Activated B cell treated with CpG ODN at 0.5 μM for 24 hours (primary cell): Measurements from ENCODE around the gene PSMB3. TPM values are rescaled to one million over a fixed set of nuclear protein-coding genes. Genes with fewer than 3 reads are reported as not detected.

Source experiments
- ATAC-seq: fragments of 200-7000 bp; cut with Tn5 transposase; one replicate; pipeline ENCODE4 v1.10.0; 2021; ENCODE audit warnings: low read depth, mild to moderate bottlenecking, moderate library complexity
- CTCF ChIA-PET: fragments of 350-600 bp; sonication (Branson Sonifier 250); formaldehyde crosslinking; loops from one replicate; lab custom pipeline; 2021; ENCODE audit warnings: antibody characterized with exemption; lab: Charles Lee
- POLR2A ChIA-PET: fragments of 350-600 bp; sonication (Branson Sonifier 250); formaldehyde crosslinking; loops from one replicate; lab custom pipeline; 2021; ENCODE audit warnings: antibody characterized with exemption; lab: Charles Lee
- DNase-seq: peaks from one replicate; pipeline ENCODE4 v3.0.0; 2022
- H3K27ac Mint-ChIP-seq: one replicate; pipeline ENCODE4 v1.8.0; 2020; ENCODE audit warnings: mixed read lengths
- H3K27me3 Mint-ChIP-seq: one replicate; pipeline ENCODE4 v1.8.0; 2021; ENCODE audit warnings: mixed read lengths
- H3K36me3 Mint-ChIP-seq: one replicate; pipeline ENCODE4 v1.8.0; 2021; ENCODE audit warnings: low read depth, mixed read lengths
- H3K4me1 Mint-ChIP-seq: one replicate; pipeline ENCODE4 v1.8.0; 2021; ENCODE audit warnings: mixed read lengths
- H3K4me3 Mint-ChIP-seq: one replicate; pipeline ENCODE4 v1.8.0; 2020; ENCODE audit warnings: mild to moderate bottlenecking, mixed read lengths
- H3K9me3 Mint-ChIP-seq: one replicate; pipeline ENCODE4 v1.8.0; 2020; ENCODE audit warnings: mixed read lengths
- intact Hi-C: fragments of 100-400 bp; cut with micrococcal nuclease; formaldehyde crosslinking; loops from one replicate; pipeline ENCODE4 v1.15.1; 2024
- total RNA-seq: library from RNA; stranded (reverse); gene quantifications from 2 replicates; pipeline ENCODE4 v1.2.3, GENCODE V29; 2022
- TF ChIP-seq, protein P1 (sequence below): fragments of 200-600 bp; IDR thresholded peaks from one replicate; pipeline ENCODE4 v1.8.0; 2022; ENCODE audit warnings: antibody characterized with exemption, mild to moderate bottlenecking

PSMB3 gene
- total RNA-seq: 234 and 250 TPM in 2 replicates

DNA sequence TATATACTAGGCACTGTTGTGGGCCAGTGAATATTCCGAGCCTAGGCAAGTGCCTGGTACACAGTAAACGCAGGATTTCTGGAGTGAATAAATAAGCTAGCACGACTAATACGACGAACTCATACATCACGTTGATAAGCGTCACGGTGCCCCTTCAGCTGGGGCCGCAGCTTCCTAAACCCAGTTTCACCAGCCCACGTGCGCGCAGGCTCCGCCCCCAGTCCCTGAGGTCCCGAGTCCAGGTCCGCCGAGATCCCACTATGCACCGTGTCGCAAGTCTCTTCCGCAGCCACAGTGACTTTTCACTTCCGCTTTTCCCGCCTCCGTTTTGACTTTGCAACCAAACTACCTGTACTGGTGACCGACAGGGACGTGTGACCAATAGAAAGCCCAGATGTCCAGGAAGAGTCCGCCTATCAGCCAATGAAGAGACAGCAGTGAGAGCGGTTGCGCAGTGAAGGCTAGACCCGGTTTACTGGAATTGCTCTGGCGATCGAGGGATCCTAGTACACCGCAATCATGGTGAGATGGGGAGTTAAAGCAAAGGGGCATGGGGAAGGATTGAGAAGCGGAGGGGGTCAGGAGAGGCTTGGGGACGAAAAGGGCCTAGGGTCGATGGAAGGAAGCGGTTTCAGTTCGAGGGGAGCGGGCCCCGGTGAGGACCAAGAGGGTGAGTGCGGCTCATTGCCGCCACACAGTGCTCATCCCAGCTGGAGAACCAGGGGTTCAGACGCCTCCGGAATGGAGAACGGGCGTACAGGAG lies at the start of gene PSMB3:
TSS of gene PSMB3 (plus strand) at position 434 of the 763 bp plus-strand sequence. CDS start at position 520, 86 bp downstream.
- ChIA-PET POLR2A (interaction anchor here (0.6 to 3.0 kb wide), 22 partner anchors 9 to 1219 kb away, joined by 3 to 27 read pairs (median 5); partner anchors contain the start of genes CDK12, EPOP, FBXO47 and LASP1), CTCF (interaction anchor here (0.7 to 1.4 kb wide), 5 partner anchors 17 to 194 kb away, joined by 3 to 11 read pairs (median 3); partner anchors contain the start of gene EPOP)
- Mint-ChIP-seq H3K4me1 (peaks cover 54% of the 10 kb centered on the region), H3K27me3 (peaks cover 25% of the 10 kb centered on the region), H3K4me3 (peak within 1 kb of the TSS; percentile 98), H3K9me3 (no peaks in the 10 kb centered on the region), H3K36me3 (peaks cover 36% of the 10 kb centered on the region), H3K27ac (peak within 1 kb of the TSS; percentile 93)
- intact Hi-C loops: loop anchor here (1.0 to 5.0 kb wide), 11 partner anchors 22 to 709 kb away; partner anchors contain the start of genes CDK12, CISD3, CWC25 and PIP4K2B
- ATAC-seq (peak; percentile 89), DNase-seq (peak; percentile 87)
- TF ChIP-seq, protein P1, sequence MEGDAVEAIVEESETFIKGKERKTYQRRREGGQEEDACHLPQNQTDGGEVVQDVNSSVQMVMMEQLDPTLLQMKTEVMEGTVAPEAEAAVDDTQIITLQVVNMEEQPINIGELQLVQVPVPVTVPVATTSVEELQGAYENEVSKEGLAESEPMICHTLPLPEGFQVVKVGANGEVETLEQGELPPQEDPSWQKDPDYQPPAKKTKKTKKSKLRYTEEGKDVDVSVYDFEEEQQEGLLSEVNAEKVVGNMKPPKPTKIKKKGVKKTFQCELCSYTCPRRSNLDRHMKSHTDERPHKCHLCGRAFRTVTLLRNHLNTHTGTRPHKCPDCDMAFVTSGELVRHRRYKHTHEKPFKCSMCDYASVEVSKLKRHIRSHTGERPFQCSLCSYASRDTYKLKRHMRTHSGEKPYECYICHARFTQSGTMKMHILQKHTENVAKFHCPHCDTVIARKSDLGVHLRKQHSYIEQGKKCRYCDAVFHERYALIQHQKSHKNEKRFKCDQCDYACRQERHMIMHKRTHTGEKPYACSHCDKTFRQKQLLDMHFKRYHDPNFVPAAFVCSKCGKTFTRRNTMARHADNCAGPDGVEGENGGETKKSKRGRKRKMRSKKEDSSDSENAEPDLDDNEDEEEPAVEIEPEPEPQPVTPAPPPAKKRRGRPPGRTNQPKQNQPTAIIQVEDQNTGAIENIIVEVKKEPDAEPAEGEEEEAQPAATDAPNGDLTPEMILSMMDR: no peak

DNA sequence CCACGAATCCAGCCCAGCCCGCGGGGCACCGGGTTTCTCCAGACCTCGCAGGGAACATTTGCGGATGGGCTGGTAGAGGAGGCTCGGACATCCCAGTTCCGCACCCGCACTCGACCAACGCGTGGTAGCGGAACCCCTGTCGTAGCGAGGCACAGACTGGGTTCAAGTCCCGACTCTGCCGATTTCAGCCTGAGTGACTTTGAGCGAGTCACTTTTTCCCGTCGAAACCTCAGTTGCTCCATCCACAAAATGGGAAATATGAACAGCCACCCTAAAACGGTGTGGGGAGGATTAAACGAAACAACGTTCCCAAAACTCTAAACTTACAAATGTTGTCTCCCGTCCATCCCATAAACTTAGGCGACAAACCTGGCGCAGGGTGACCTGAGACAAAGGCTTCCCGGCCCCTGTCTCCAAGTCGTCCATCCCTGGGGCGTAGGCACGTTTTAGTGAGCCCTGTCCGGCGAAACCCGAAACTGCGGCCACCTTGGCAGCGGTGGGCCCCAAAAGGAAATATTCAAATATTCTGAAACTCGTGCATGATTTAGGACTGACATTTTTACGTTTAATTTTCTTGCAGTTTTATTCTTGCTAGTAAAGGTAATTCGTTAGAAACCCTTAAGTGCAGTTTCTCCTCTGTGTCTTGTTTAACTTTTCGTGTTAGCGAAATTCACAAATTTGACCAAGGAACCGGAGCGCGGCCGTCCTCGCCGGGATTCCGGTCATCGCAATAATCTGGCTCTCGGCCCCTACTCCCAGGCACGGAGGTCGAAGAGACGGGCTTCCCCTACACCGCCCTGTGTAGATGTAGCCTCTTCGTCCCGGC lies 49.4 kb upstream of the PSMB3 start:
- intact Hi-C loops: loop anchor here (1.0 to 10.0 kb wide), 4 partner anchors 27 to 1162 kb away; partner anchors contain the start of genes CISD3, IKZF3, PIP4K2B and ZPBP2
- peak; percentile 31 for DNase-seq
- H3K27me3 Mint-ChIP-seq: no peaks in the 10 kb centered on the region
- peak overlapping the region; percentile 96 for H3K4me3 Mint-ChIP-seq
- peaks cover 3% of the 10 kb centered on the region for H3K9me3 Mint-ChIP-seq
- TF ChIP-seq, protein P1: no peak
- H3K4me1 Mint-ChIP-seq: peaks cover 54% of the 10 kb centered on the region
- POLR2A ChIA-PET: interaction anchor here (0.5 to 7.4 kb wide), 10 partner anchors 18 to 166 kb away, joined by 3 to 73 read pairs (median 6); partner anchors contain the start of genes LASP1 and PSMB3
- peak overlapping the region; percentile 99 for H3K27ac Mint-ChIP-seq
- CTCF ChIA-PET: no interaction called here
- peaks cover 24% of the 10 kb centered on the region for H3K36me3 Mint-ChIP-seq
- no peak for ATAC-seq

DNA sequence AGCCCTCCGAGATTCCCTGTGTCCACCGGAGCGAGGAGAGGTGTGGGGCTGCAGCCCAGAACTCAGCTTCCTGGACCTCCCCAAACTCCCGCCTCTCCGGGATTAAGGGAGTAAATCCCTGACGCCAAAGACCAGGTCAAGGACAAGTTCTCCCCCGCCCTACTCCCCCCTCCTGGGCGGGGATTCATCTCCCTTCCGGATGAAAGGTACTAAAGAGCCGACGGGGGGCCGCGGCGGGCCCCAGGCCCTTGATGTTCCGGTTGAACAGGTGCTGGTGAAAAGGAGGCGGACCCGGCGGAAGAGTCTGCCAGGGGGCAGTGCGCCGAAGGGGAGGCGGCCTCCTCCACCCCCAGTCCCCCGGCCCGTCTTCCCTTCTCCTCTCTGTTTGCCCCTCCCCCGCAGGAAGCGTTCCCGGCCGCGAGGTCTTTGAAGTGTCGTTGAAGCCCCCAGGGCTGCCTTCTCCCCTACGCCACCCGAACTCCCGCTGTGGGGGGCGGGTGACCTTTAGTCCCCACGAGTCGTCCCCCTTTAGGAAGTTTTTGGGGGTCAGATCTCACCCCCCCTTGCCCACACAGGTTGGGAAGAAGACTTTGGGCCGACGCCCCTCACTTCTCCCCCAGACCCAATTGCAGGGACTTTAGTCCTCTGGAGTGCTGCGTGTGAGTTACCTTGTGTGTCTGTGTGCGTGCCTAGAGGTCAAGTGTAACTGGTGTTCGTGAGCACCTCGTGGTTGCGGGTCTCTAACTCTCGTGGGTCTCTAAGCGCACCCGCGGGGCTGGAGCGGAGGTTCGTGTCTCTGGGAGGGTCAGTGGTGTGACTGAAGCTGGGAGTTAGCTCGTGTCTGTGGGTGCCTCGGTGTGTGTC lies 48.6 kb upstream of the PSMB3 start:
- DNase-seq (peak; percentile 57), ATAC-seq (peak; percentile 11)
- Mint-ChIP-seq H3K27me3 (no peaks in the 10 kb centered on the region), H3K36me3 (peaks cover 29% of the 10 kb centered on the region), H3K4me3 (peak overlapping the region; percentile 96), H3K27ac (peak overlapping the region; percentile 99), H3K4me1 (peaks cover 58% of the 10 kb centered on the region), H3K9me3 (peaks cover 3% of the 10 kb centered on the region)
- intact Hi-C loops: loop anchor here (2.0 to 10.0 kb wide), 2 partner anchors 165 to 1161 kb away; partner anchors contain the start of genes IKZF3 and ZPBP2
- ChIA-PET CTCF (interaction anchor here (1.0 to 1.9 kb wide), 3 partner anchors 28 to 146 kb away, joined by 3 to 10 read pairs (median 4); no protein-coding TSS in a partner anchor), POLR2A (interaction anchor here (0.5 to 7.4 kb wide), 14 partner anchors 14 to 496 kb away, joined by 3 to 73 read pairs (median 6); partner anchors contain the start of genes CISD3, LASP1, PIP4K2B and PSMB3)
- TF ChIP-seq, protein P1: no peak
